Activated naive CD4-positive, alpha-beta T cell treated with Interleukin-2 at 50 U/mL for 16 hours (primary cell): Measurements from ENCODE around the gene SMG6.
"Not testable (repeated sequence)": the region's sequence is repeated elsewhere in the genome, so short reads cannot be mapped to it uniquely, and the experiment has no call there.

ENCODE experiments used
- DNase-seq: peaks from one replicate; pipeline ENCODE4 v3.0.0-alpha.2; 2020

The SMG6 gene

DNA sequence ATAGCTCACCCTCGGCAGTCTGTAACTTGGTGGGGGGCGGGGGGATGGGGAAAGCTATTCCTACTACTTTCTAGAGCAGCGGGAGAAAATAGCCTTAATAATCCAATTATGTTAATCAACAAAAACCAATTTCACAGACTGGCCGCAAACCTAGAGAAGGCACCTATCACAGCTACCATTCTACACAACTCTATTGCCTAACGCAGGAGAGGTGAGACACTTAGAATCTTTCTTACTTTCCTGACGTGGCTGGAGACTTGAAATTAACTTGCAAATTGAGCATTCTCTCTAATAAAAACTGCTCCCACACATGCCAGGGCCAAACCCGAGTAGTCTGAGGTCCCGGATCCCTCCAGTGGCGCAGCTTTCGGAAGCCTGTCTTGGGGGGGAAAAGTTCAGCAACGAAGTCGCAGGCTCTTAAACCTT is 794 bp downstream of the SMG6 start:
- no peak for DNase-seq

DNA sequence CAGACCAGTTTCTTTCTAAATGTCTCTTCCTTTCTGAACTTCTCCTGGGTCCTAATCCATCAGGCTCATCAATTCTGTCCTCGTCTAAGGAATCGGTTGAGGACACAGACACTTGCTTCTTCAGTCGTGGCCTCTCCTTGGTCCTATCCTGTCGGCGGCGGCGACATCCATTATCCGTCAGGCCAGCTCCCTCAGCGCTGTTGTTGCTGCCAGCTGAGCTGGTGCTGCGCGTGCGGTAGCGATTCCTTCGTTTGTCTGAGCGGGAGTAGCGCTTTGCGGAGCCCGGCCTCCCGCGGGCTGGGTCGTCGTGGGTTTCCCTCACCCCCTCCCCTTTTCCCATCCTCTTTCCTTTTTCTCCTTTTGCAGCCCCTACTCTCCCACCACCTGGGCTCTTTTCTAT is 3.8 kb downstream of the SMG6 start:
- DNase-seq, result no peak

DNA sequence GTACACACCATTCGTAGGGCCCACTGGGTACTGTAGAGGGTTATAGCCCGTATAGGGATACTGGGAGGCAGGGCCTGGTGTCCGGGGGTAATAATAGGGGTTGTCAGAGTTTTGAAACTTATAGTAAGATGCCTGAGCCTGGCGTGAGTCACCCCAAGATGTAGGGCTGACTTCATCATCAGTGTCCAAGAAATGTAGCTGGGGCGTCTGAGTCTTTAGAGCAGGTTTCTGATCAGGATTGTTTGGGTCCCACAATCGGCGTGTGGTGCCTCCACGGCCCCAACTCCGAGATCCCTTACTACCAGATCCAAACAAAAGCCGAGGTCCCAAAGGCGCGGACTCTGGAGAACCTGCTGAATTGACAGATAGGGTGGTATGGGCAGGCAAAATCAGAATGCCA is 4.4 kb downstream of the SMG6 start:
- no peak for DNase-seq

DNA sequence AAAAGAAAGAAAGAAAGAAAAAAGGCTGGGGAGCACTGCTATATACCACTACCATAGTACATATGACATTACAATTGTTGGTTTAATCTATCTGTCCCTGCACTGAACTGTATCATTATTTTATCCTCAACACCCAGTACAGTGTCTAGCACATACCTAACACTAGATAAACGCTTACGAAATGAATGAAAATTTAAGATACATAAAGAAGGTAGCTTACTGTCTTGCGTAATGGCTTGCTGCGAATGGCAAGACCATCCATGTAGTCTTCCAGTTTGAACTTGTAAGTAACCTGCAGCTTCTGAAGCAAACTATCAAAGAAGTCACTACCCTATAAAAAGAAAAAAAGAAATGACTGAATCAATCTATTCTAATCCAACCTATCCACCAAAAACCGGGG is 6.6 kb downstream of the SMG6 start:
- no peak for DNase-seq

DNA sequence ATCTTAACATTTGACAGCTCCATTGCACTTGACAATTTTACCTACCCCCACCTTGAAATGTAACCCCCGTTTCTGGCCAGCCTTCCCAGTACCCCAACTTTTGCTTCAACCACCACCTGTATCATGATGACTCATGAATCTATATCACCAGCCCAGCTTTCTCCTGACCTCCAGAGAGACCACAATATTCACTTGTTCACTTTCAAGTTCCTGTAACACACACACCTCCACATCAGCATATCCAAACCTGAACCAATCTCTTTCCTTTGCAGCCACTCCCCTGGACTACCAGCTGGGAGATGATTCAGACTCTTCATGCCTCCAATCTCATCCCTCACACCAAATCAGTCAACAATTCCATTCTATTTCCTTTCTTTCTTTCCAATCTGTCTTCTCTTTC is 8.0 kb downstream of the SMG6 start:
- DNase-seq, result no peak

DNA sequence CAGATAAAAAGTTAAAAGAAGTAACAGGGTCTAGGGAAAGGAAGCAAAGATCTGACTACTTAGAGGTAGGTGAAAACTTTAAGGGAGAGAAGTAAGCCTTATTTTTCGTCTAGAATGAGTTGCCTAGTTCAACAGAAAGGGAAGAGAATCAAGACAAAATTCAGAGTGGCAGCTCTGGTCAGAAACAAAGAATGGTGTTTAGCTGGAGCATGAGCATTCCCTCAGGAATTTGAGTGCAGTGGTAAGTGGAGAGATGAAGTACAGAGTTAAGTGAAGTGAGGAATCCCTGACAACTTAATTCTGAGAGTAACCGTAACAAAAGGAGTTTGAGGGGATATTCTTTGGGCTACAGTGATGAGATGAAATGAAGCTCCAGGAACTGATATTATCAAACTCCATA is 11.5 kb downstream of the SMG6 start:
- DNase-seq, result no peak

DNA sequence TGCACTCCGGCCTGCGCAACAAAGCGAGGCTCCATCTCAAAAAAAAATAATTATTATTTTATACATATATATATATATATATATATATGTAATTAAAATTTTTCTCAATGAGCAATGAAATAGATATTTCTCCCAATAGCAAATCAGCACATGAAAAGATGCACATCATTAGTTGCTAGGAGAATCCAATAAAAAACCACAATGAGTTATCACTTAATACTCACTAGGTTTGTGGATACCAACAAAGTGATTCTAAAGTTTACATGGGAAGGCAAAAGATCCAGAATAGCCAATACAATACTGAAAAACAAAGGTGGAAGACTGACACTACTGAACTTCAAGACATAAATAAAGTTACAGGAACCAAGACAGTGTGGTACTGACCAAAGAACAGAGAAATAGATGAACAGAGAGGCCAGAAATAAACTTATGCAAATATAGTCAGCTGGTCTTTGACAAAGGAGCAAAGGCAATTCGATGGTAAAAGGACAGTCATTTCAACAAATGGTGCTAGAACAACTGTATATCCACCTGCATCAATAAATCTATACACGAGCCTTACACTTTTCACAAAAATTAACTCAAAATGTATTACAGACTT is 13.6 kb downstream of the SMG6 start:
- DNase-seq, result no peak

DNA sequence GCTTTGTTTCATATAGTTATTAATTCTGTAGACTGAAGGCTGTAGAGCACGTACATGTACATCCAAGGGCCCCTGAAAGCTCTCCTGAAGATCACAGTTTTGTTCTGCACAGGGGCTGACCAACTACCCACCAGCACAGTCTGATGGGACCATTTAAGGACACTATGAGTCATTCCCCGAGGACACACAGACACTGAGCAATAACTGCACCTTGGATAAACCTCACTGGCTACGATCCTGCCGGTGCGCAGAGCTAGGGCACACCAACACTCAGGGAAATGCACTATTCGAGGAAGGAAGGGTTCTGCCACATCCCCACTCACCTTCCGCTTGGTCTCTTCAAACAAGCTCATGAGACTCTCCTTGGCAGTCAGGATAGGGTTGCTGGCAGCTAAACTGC is 20.3 kb downstream of the SMG6 start:
- DNase-seq, result no peak

DNA sequence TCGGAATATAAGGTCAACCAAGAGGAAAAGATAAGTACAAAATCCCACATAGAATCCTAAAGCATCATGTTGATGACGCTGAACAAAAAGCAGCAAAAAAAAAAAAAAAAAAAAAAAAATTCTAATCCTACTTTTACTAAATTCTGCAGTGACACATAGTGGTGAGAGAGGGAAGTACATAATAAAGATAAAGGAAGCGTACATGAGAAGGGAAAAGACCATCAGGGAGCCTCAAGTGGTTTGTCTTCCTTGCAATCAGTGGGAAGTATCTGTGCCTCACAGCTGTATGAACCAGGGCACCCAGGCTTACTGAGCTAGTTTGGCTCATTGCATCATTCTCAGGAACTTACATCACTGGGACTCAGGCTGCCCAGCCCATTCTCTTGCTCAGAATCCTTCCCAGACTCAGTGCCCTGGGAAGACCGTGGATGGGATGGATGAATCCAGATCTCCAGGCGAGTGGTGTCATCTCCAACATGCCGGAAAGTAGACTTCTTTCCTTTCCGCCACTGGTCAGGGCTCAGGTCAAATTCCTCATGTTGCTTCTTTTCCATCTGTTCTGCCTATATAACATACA is 21.2 kb downstream of the SMG6 start:
- no peak for DNase-seq

DNA sequence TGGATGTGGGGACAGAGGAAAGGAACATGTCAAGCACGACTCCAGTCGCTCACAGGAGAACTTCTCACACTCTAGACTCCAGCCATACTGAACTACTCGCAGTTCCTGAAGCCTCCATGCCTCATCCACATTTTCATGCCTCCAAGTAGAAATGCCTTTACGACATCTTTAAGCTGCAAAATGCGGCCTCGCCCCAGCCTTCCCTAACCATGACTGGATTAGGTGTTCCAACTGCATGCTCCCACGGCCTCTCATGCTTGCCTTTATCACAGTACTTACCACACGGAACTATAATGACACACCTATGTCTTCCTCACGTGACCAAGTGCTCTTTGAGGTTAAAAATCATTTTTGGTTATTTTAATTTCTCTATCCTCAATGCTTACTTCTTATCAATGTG is 23.9 kb downstream of the SMG6 start:
- DNase-seq, result no peak

DNA sequence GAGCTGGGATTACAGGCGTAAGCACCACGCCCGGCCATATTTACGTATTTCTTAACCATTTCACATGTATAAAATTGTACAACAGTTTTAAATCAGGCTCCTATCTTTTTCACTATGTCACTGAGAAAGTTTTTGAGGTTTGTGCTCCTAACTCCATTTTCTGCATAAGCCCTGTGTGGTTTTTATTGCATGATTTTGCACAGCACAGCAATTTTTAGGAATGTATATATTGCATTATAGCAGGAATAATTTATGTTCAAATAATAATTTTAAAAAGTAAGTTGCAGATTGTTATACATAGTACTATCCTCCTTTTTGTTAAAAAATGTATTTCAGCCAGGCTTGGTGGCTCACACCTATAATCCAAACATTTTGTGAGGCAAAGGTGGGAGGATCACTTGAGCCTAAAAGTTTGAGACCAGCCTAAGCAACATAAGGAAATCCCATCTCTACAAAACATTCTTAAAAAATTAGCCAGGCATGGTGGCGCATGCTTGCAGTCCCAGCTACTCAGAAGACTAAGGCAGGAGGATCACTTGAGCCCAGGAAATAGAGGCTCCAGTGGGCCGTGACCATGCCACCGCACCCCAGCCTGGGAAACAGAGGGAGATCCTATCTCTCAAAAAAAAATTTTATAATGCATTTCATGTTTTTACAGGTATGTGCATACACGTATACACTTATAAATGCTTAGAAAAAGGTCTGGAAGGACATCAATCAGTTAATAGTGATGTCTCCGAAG is 26.0 kb downstream of the SMG6 start:
- no peak for DNase-seq

DNA sequence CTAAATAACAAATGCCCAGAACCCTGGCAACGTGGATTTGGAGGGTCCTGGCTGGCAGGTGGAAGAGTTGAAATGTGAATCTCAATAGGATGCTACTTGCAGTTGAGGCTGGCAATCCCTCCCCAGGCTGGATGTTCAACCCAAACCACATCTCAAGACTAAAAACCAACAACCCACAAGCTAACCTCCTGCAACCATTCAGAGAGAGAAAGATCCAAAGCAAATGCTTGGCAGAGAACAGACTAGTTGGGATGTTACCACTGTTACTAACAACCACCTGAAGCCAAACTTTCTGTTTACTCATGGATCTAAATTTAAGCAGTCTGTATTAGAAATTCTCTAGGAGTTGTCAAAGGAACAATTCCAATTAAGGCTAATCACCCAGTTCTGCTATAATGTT is 27.9 kb downstream of the SMG6 start:
- DNase-seq, result no peak

DNA sequence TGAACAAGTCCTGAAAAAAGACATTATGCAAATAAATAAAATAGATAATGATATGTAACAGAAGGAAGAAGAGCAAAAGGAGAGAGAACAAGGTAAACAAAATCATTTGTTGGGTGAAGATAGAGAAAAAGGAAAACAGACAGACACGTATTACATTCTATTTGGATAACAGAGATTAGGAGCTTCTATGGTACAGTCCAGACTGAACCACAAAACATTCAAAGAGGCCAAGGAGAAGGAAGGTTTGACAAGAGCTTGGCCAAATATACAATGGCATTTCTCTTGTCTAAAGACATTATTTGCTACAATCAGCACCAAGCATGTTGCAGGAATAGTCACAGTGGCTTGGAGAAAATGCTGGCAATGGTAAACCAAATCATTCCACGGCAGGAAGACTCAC is 29.2 kb downstream of the SMG6 start:
- DNase-seq, result no peak

DNA sequence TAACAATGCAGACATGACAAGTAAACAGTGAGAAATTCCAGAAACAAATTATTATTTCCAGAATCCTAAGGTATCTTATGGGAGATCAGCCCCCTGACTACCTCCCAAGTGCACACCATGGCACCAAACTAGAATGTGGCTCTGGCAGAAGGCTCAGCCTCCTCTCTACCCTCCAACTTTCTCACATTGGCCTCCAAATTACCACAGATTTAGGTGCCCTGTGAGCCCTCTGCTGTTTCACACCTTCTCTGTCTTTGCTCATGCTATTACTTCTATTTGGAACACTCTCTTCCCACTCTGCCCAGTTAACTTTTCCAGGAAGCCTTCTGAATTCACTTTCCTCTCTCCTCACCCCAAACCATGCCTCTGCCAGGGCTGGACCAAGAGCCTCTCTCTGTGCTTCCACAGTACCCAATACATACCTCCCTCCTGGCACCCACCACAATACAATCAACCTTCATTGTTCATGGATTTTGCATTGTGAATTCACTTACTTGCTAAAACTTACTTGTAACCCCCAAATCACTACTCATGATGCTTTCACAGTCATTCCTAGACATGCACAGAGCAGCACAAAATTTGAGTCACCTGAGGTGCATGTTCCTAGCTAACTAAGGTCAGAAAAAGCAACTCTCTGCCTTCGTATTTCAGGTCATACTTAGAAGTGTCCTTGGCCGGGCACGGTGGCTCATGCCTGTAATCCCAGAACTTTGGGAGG is 31.4 kb downstream of the SMG6 start:
- no peak for DNase-seq

DNA sequence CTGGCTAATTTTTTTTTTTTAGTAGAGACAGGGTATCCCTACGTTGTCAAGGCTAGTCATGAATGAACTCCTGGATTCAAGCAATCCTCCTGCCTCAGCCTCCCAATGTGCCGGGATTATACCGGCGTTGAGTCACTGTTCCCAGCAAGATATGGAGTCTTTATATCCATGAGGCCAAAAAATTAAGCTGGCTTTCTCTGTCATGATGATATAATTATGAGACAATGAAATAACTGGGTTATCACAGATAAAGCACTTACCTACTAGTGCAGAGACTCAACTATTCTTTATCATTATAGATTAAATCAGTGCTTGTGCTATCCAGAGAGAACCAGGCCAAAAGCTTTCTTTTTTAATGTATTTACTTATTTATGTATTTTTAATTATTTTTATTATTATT is 36.2 kb downstream of the SMG6 start:
- no peak for DNase-seq

DNA sequence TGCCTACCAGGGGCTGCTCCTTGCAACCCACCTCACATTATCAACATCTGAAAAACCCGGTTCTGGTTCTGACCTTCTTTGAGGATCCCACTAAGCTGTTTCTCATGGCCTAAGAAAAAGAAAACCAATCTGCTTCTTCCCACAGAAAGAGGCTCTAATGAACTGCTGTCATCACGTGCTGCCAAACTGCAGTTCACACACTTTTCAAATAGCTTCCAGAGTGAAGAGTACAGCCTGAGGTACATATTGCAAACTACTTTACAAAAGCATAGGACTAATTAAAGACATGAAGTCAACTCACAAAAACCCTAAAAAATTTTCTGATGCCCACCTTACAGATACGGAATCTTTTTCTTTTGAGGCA is 36.7 kb downstream of the SMG6 start:
- no peak for DNase-seq

DNA sequence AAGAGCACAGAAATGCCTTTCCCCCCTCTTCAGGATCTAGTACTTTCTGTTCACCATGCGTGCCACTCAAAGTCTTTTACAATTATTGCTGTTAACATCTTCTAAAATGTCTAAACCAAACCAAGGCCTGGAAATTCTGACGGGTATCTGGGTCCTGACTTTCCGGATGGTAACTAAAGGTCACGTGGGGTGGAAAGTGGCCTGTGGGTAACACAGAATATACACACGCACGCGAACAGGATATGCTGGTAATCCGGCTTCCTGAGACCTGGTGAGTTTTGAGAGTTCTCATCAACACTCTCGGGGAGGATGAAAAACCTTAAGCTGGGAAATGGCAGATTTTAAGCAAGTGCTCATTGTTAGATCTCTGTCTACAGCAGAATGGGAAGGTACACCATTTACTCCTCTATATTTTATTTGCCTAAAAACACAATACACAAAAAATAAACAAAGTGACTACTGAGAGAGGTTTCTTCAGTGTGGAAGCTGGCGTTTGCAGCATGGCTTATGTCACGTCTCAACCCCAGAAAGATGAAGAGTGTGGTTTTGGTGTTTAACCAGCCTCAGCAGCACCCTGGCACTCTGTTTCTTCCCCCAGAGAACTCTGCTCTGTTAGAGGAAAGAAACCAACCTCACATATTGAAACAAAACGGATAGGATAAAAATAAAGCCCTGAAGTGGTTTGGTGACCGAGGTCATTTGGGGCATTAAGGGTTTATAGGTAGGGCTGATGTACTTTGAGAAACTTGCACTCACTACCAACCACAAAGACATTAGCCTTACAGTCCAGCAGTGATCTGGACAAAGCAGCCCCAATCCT is 37.3 kb downstream of the SMG6 start:
- DNase-seq, result peak; percentile 87

DNA sequence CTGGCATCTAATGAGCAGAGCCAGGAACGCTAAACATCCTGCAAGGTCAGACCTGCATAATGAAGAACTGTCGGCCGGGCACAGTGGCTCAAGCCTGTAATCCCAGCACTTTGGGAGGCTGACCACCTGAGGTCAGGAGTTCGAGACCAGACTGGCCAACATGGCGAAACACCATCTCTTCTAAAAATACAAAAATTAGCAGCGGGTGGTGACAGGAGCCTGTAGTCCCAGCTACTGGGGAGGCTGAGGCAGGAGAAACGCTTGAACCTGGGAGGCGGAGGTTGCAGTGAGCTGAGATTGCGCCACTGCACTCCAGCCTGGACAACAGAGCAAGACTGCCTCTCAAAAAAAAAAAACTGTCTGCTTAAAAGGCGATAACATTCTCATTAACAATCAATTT is 38.4 kb downstream of the SMG6 start:
- DNase-seq, result not testable (repeated sequence)

DNA sequence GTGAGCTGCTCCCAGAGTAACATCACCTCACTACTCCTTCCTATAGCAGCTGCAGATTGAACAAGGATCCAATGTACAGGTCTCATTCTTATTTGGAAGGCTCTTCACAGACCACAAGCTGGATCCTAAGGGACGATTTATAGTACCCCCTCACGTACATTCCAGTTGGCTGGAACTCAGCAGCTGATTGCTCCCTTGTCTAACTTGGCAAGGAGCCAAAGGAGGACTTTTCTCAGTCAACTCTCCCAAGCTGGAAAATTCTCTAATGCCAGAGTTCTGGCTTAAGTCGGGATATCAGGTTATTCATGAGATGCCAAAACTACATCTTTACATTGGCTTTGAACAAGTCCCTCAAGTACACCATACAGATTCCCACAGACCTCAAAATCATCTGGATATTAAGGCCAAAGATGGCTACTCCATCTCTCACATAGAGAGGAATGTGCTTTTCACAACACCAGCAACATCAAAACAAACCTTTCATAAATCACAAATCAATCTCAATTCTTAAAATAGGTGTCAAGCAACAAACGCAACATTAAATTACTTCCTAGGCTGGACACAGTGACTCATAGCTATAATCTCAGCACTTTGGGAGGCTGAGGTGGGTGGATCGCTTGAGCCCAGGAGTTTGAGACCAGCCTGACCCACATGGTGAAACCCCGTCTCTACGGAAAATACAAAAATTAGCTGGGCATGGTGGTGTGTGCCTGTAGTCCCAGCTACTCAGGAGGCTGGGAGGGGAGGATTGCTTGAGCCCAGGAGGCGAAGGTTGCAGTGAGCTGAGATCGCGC is 39.3 kb downstream of the SMG6 start:
- DNase-seq, result no peak

DNA sequence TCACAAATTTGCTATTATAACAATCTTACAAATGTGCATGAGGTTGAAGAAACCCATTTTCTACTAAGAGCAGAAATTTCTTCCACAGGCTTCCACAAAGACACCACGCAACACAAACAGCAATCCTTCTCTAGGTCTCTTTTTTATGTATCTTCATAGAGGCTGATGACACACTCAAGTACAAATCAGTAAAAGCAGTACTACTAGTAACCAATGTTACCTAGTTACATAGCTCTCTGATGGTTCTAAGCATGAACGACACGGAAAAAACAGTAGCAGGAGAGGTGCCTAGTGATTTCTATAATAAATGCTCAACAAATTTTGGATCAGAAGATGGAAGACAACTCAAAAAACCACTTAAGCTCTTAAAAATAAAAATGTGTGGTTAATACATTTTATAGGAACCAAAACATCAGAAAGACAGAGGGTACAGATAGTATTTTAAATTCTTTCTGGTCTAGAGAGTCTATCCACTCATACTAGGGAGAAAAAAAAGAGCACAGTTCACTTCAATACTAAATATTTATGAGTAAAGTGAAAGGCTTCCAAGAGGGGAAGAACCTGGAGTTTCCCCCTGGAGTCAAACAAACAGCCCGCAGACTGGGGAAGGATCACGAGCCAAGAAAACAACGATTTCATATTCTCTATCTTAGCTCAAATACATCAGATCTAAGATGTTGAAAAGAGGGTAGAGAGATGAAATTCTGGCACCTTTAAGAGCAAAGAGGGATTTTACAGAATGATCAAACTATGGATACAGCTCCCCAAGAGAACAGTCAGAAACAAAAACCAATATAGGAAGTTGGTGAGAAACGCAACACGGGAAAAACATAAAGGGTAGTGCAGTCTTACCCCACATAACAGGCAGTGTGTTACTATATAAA is 40.2 kb downstream of the SMG6 start:
- DNase-seq, result no peak

DNA sequence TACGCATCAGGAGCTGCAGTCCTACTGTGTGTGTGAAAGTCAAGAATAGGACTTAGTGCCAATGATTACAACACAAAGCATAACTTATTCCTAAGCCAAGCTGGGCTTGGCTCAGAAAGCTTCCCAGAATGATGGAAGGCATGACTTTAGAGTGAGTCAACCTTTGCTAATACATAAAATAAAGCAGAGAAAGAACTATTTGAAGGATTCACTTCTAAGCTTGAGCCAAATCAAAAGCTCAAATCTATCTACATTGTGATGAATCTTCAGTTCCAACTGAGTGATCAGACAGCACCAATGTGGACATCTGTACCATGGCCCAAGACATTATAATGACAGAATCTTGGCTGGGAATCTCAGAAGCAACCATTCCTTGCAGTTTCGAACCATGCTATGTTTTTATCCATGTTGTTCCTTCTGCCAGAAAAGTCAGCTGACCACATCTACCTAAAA is 41.4 kb downstream of the SMG6 start:
- no peak for DNase-seq
